OCI-LY1 (cell line): Measurements from ENCODE around the gene TMEM107.

Experiments
- H2AFZ ChIP-seq: fragments of 200-600 bp; sonication (generic), shearing (Covaris generic); 2 replicates; pipeline ENCODE4 v1.6.0; 2014; ENCODE audit warnings: antibody characterized with exemption, mild to moderate bottlenecking, low read length
- H3F3A ChIP-seq: fragments of 200-600 bp; sonication (generic), shearing (Covaris generic); 2 replicates; pipeline ENCODE4 v1.6.0; 2014; ENCODE audit warnings: mild to moderate bottlenecking, antibody characterized with exemption, low read length, moderate library complexity; ENCODE audit not compliant: insufficient read depth
- H3K27ac ChIP-seq: fragments of 200-600 bp; sonication (generic); 2 replicates; pipeline ENCODE4 v1.5.1; 2014; ENCODE audit warnings: low read length, mixed run types, mild to moderate bottlenecking, low read depth; ENCODE audit not compliant: poor library complexity, severe bottlenecking
- H3K27me3 ChIP-seq: fragments of 200-600 bp; sonication (generic); 2 replicates; pipeline ENCODE4 v1.6.0; 2014; ENCODE audit warnings: antibody characterized with exemption, mild to moderate bottlenecking, low read length, moderate library complexity; ENCODE audit not compliant: insufficient read depth
- H3K36me3 ChIP-seq: fragments of 200-600 bp; sonication (generic); 2 replicates; pipeline ENCODE4 v1.6.1; 2014; ENCODE audit warnings: mild to moderate bottlenecking, antibody characterized with exemption, low read length, moderate library complexity, mixed read lengths; ENCODE audit not compliant: insufficient read depth
- H3K4me1 ChIP-seq: fragments of 200-600 bp; sonication (generic); 2 replicates; pipeline ENCODE4 v1.5.1; 2014; ENCODE audit warnings: mild to moderate bottlenecking, low read length, moderate library complexity; ENCODE audit not compliant: insufficient read depth, severe bottlenecking
- H3K4me2 ChIP-seq: fragments of 200-600 bp; sonication (generic), shearing (Covaris generic); 2 replicates; pipeline ENCODE4 v1.6.1; 2014; ENCODE audit warnings: low read length
- H3K4me3 ChIP-seq: fragments of 200-600 bp; sonication (generic); 2 replicates; pipeline ENCODE4 v1.5.1; 2014; ENCODE audit warnings: low read length, low read depth, mild to moderate bottlenecking, mixed read lengths; ENCODE audit not compliant: poor library complexity, severe bottlenecking
- H3K79me2 ChIP-seq: fragments of 200-600 bp; shearing (Covaris generic); 2 replicates; pipeline ENCODE4 v1.6.1; 2016; ENCODE audit warnings: mixed run types, low read length, mixed read lengths; ENCODE audit not compliant: insufficient read depth
- H3K9ac ChIP-seq: fragments of 200-600 bp; sonication (generic), shearing (Covaris generic); 2 replicates; pipeline ENCODE4 v1.6.1; 2014; ENCODE audit warnings: mild to moderate bottlenecking, low read length, mixed read lengths
- H3K9me2 ChIP-seq: fragments of 200-600 bp; sonication (generic), shearing (Covaris generic); 2 replicates; pipeline ENCODE4 v1.6.1; 2014; ENCODE audit warnings: low read depth, mild to moderate bottlenecking, low read length, mixed read lengths
- H3K9me3 ChIP-seq: fragments of 200-600 bp; shearing (Covaris generic); 2 replicates; pipeline ENCODE4 v1.6.1; 2014; ENCODE audit warnings: low read length, mixed read lengths
- H4K20me1 ChIP-seq: fragments of 200-600 bp; sonication (generic), shearing (Covaris generic); 2 replicates; pipeline ENCODE4 v1.6.0; 2016; ENCODE audit warnings: mild to moderate bottlenecking, low read length; ENCODE audit not compliant: insufficient read depth
- CTCF ChIP-seq: fragments of 200-600 bp; sonication (generic), shearing (Covaris generic); IDR thresholded peaks from 2 replicates; pipeline ENCODE4 v1.5.1; 2017; ENCODE audit warnings: mild to moderate bottlenecking, antibody characterized with exemption, low read length, moderate library complexity, mixed read lengths
- EZH2 ChIP-seq: fragments of 200-600 bp; sonication (generic), shearing (Covaris generic); IDR thresholded peaks from 2 replicates; pipeline ENCODE4 v1.8.0; 2017; ENCODE audit warnings: borderline replicate concordance, mixed run types, mild to moderate bottlenecking, antibody characterized with exemption, low read length, moderate library complexity, mixed read lengths

The TMEM107 gene

GRCh38 chr17:8223356-8224126, 47.4 kb upstream of the TMEM107 start:
- peak overlapping the region; percentile 97 for H3K27ac ChIP-seq
- peaks cover 21% of the 10 kb centered on the region; the same call in 1 of the 2 replicates for H3K36me3 ChIP-seq
- H3K9me3 ChIP-seq = no peaks in the 10 kb centered on the region
- H3K9me2 ChIP-seq = no peaks in the 10 kb centered on the region
- peak overlapping the region; percentile 81 for H3K4me2 ChIP-seq
- H3K27me3 ChIP-seq = no peaks in the 10 kb centered on the region
- TF ChIP-seq CTCF (peak; percentile 55), EZH2 (no peak)
- H3K4me1 ChIP-seq = peaks cover 14% of the 10 kb centered on the region
- H3K4me3 ChIP-seq = peak overlapping the region; percentile 85
- no peaks in the 10 kb centered on the region for H3K79me2 ChIP-seq
- no peaks in the 10 kb centered on the region for H4K20me1 ChIP-seq
- peak overlapping the region; percentile 97 for H3K9ac ChIP-seq
- H2AFZ ChIP-seq = no peak overlapping the region
- H3F3A ChIP-seq = no peaks in the 10 kb centered on the region; the same call in 1 of the 2 replicates

GRCh38 chr17:8222630-8223355, 46.6 kb upstream of the TMEM107 start:
- Histone ChIP-seq H3K27ac (peak overlapping the region; percentile 97), H4K20me1 (no peaks in the 10 kb centered on the region), H3K36me3 (peaks cover 13% of the 10 kb centered on the region; the same call in 1 of the 2 replicates), H3F3A (no peaks in the 10 kb centered on the region; the same call in 1 of the 2 replicates), H3K79me2 (no peaks in the 10 kb centered on the region), H3K9ac (peak overlapping the region; percentile 97), H3K4me3 (peak overlapping the region; percentile 85), H2AFZ (no peak overlapping the region), H3K9me2 (no peaks in the 10 kb centered on the region), H3K9me3 (no peaks in the 10 kb centered on the region), H3K27me3 (no peaks in the 10 kb centered on the region), H3K4me2 (peak overlapping the region; percentile 81), H3K4me1 (peaks cover 14% of the 10 kb centered on the region)
- TF ChIP-seq CTCF = no peak
- no peak for TF ChIP-seq EZH2

- Histone ChIP-seq H4K20me1 (no peaks in the 10 kb centered on the region), H3K9me2 (no peaks in the 10 kb centered on the region), H3K4me3 (peak overlapping the region; percentile 85), H3K4me1 (peaks cover 14% of the 10 kb centered on the region), H2AFZ (no peak overlapping the region), H3F3A (no peaks in the 10 kb centered on the region; the same call in 1 of the 2 replicates), H3K9ac (peak overlapping the region; percentile 97), H3K9me3 (no peaks in the 10 kb centered on the region), H3K79me2 (no peaks in the 10 kb centered on the region), H3K27ac (peak overlapping the region; percentile 97), H3K27me3 (no peaks in the 10 kb centered on the region), H3K36me3 (peaks cover 8% of the 10 kb centered on the region; the same call in 1 of the 2 replicates), H3K4me2 (peak overlapping the region; percentile 81)
- no peak for TF ChIP-seq CTCF
Observed at GRCh38 chr17:8222380-8222629, 46.1 kb upstream of the TMEM107 start.
